SK-N-SH (cell line): ENCODE data around the gene DNAH3. TPM values are rescaled to one million over a fixed set of nuclear protein-coding genes. Genes with fewer than 3 reads are reported as not detected.

Source experiments
- CTCF ChIA-PET: fragments of 300-600, 350-600 bp; formaldehyde crosslinking; extraction: SDS; loops from one replicate; lab custom pipeline; 2021; lab: Yijun Ruan, JAX
- POLR2A ChIA-PET: fragments of 350-600 bp; sonication (Branson Sonifier 250); formaldehyde crosslinking; extraction: SDS; loops from one replicate; lab custom pipeline; 2020; ENCODE audit warnings: antibody characterized with exemption, inconsistent platforms; lab: Yijun Ruan, JAX
- DNase-seq: peaks from one replicate; pipeline ENCODE4 v3.0.0; 2012
- H2AFZ ChIP-seq: fragments of 200-600 bp; sonication (generic); 2 replicates; pipeline ENCODE4 v1.8.1; 2016; ENCODE audit warnings: antibody characterized with exemption, mild to moderate bottlenecking, low read depth
- H3F3A ChIP-seq: fragments of 200-600 bp; sonication (generic); replicated peaks from 2 replicates; pipeline ENCODE3; 2016; ENCODE audit warnings: antibody characterized with exemption, mild to moderate bottlenecking; ENCODE audit not compliant: insufficient read depth
- H3K27ac ChIP-seq, 2 experiments: fragments of 200-500 bp in 1 of 2; fragments of 200-600 bp in 1 of 2; sonication (Bioruptor generic) in 1 of 2; sonication (generic), shearing (Covaris generic) in 1 of 2; 2 replicates each; pipeline versions ENCODE4 v1.5.1 to v1.6.1; 2014 to 2016; ENCODE audit warnings: low read depth in 2 of 2, inconsistent platforms in 1 of 2, low read length in 1 of 2, mild to moderate bottlenecking in 1 of 2, mixed read lengths in 1 of 2
- H3K27me3 ChIP-seq: fragments of 200-600 bp; sonication (generic), shearing (Covaris generic); 2 replicates; pipeline ENCODE4 v1.6.1; 2016; ENCODE audit warnings: mixed run types; ENCODE audit not compliant: insufficient read depth
- H3K36me3 ChIP-seq, 2 experiments: fragments of 200-500 bp in 1 of 2; fragments of 200-600 bp in 1 of 2; sonication (Bioruptor generic) in 1 of 2; sonication (generic) in 1 of 2; replicated peaks in 1 of 2; 2 replicates each; pipeline versions ENCODE3 to v1.5.1; 2014 to 2016; ENCODE audit warnings: low read length in 1 of 2, mild to moderate bottlenecking in 1 of 2; ENCODE audit not compliant: insufficient read depth in 2 of 2, control insufficient read depth in 1 of 2
- H3K4me1 ChIP-seq, 2 experiments: fragments of 200-500 bp in 1 of 2; fragments of 200-600 bp in 1 of 2; sonication (Bioruptor generic) in 1 of 2; sonication (generic), shearing (Covaris generic) in 1 of 2; 2 replicates each; pipeline versions ENCODE4 v1.5.1 to v1.6.1; 2014 to 2016; ENCODE audit warnings: low read depth in 1 of 2, low read length in 1 of 2, mixed run types in 1 of 2; ENCODE audit not compliant: insufficient read depth in 2 of 2, control insufficient read depth in 1 of 2
- H3K4me2 ChIP-seq: fragments of 200-600 bp; sonication (generic), shearing (Covaris generic); 2 replicates; pipeline ENCODE4 v1.6.1; 2017; ENCODE audit warnings: mixed run types
- H3K4me3 ChIP-seq, 2 experiments: fragments of 200-500 bp in 1 of 2; fragments of 200-600 bp in 1 of 2; sonication (Bioruptor generic) in 1 of 2; sonication (generic), shearing (Covaris generic) in 1 of 2; 2 replicates each; pipeline versions ENCODE4 v1.5.1 to v1.8.1; 2014 to 2016; ENCODE audit warnings: low read depth in 2 of 2, inconsistent platforms in 1 of 2, low read length in 1 of 2, mild to moderate bottlenecking in 1 of 2, mixed read lengths in 1 of 2, moderate library complexity in 1 of 2
- H3K79me2 ChIP-seq: fragments of 200-600 bp; sonication (generic); 2 replicates; pipeline ENCODE4 v1.8.1; 2017; ENCODE audit warnings: mild to moderate bottlenecking; ENCODE audit not compliant: insufficient read depth
- H3K9ac ChIP-seq: fragments of 200-600 bp; sonication (generic); 2 replicates; pipeline ENCODE4 v1.6.1; 2017; ENCODE audit warnings: mixed run types
- H3K9me2 ChIP-seq: fragments of 200-600 bp; sonication (generic); 2 replicates; pipeline ENCODE4 v1.6.1; 2017; ENCODE audit warnings: mixed run types
- H3K9me3 ChIP-seq: fragments of 200-600 bp; sonication (generic); 2 replicates; pipeline ENCODE4 v1.6.1; 2017; ENCODE audit warnings: mixed run types, mild to moderate bottlenecking, moderate library complexity
- H4K20me1 ChIP-seq: fragments of 200-600 bp; sonication (generic); 2 replicates; pipeline ENCODE4 v1.6.1; 2017; ENCODE audit warnings: mild to moderate bottlenecking, mixed run types; ENCODE audit not compliant: insufficient read depth
- EP300 ChIP-seq, 2 experiments: IDR thresholded peaks; 2 replicates each; pipeline versions ENCODE4 v1.4.0 to v1.6.1; 2012; ENCODE audit warnings: borderline replicate concordance in 1 of 2, low read depth in 1 of 2, low read length in 1 of 2
- FOSL2 ChIP-seq: IDR thresholded peaks from 2 replicates; pipeline ENCODE4 v1.4.0; 2012; ENCODE audit warnings: low read depth, mild to moderate bottlenecking, moderate library complexity, borderline replicate concordance
- FOXJ3 ChIP-seq: sonication (generic); formaldehyde crosslinking; IDR thresholded peaks from 2 replicates; pipeline ENCODE4 v1.5.1; 2020; ENCODE audit warnings: mild to moderate bottlenecking, missing genetic modification reagents
- GATA2 ChIP-seq: sonication (generic); formaldehyde crosslinking; IDR thresholded peaks from 2 replicates; pipeline ENCODE4 v1.5.0; 2020; ENCODE audit warnings: mild to moderate bottlenecking, missing genetic modification reagents
- NFIC ChIP-seq: IDR thresholded peaks from 2 replicates; pipeline ENCODE4 v1.4.0; 2012; ENCODE audit warnings: borderline replicate concordance
- PBX3 ChIP-seq: IDR thresholded peaks from 2 replicates; pipeline ENCODE4; 2012
- POLR2AphosphoS5 ChIP-seq: IDR thresholded peaks from 2 replicates; pipeline ENCODE4 v1.6.1; 2012; ENCODE audit warnings: low read depth, low read length
- RCOR1 ChIP-seq: fragments of 150-350 bp; IDR thresholded peaks from 2 replicates; pipeline ENCODE4 v1.6.1; 2017; ENCODE audit warnings: antibody characterized with exemption, low read length
- RXRA ChIP-seq: IDR thresholded peaks from 2 replicates; pipeline ENCODE4 v1.4.0; 2012; ENCODE audit warnings: low read depth, mild to moderate bottlenecking, borderline replicate concordance
- TAF1 ChIP-seq: IDR thresholded peaks from 2 replicates; pipeline ENCODE4 v1.6.1; 2012; ENCODE audit warnings: low read depth, mild to moderate bottlenecking, low read length, moderate library complexity, borderline replicate concordance
- TCF12 ChIP-seq: IDR thresholded peaks from 2 replicates; pipeline ENCODE4 v1.4.0; 2012
- TEAD4 ChIP-seq: IDR thresholded peaks from 2 replicates; pipeline ENCODE4 v1.4.0; 2012; ENCODE audit warnings: mild to moderate bottlenecking, borderline replicate concordance; ENCODE audit not compliant: insufficient read depth
- USF2 ChIP-seq: fragments of 150-350 bp; IDR thresholded peaks from 2 replicates; pipeline ENCODE4 v1.6.1; 2017; ENCODE audit warnings: antibody characterized with exemption, low read length, low read depth, borderline replicate concordance
- WGBS: methylation state at CpG from one replicate; pipeline ENCODE4 v1.1.6; 2017; ENCODE audit warnings: low lambda C conversion rate; 5-methylcytosine and 5-hydroxymethylcytosine counted together
- polyA plus RNA-seq, 3 experiments: library from polyadenylated mRNA; depleted of rRNA; stranded (reverse); fragments of >200 nt; gene quantifications; 2 replicates each; pipeline ENCODE4 v1.2.3, GENCODE V29; 2012
- TF ChIP-seq, protein P1 (sequence below): IDR thresholded peaks from 2 replicates; pipeline ENCODE4 v1.4.0; 2012; ENCODE audit warnings: low read depth, borderline replicate concordance
- TF ChIP-seq, protein P2 (sequence below): IDR thresholded peaks from 2 replicates; pipeline ENCODE4 v1.4.0; 2012; ENCODE audit warnings: low read depth
- TF ChIP-seq, protein P3 (sequence below): fragments of 150-350 bp; IDR thresholded peaks from 2 replicates; pipeline ENCODE4 v1.6.1; 2016; ENCODE audit warnings: mild to moderate bottlenecking, low read depth, low read length
- TF ChIP-seq, protein P4 (sequence below): IDR thresholded peaks from 2 replicates; pipeline ENCODE4 v1.6.1; 2012; ENCODE audit warnings: mild to moderate bottlenecking, low read depth, low read length, moderate library complexity

DNAH3 gene
- polyA plus RNA-seq, 1 of the 3 experiments (the other 2 are of a cell fraction) = not detected

GRCh38 chr16:21126518-21126917, 24.1 kb downstream of the DNAH3 start:
- Histone ChIP-seq H3K4me2 (no peak overlapping the region), H4K20me1 (no peaks in the 10 kb centered on the region), H3F3A (no peaks in the 10 kb centered on the region), H3K79me2 (no peaks in the 10 kb centered on the region), H2AFZ (no peak overlapping the region), H3K27me3 (peaks cover 7% of the 10 kb centered on the region; the same call in 1 of the 2 replicates), H3K36me3 (no peaks in the 10 kb centered on the region), H3K4me1 (no peaks in the 10 kb centered on the region), H3K27ac (no peak overlapping the region), H3K9me3 (no peaks in the 10 kb centered on the region), H3K4me3 (no peak overlapping the region), H3K9me2 (no peaks in the 10 kb centered on the region), H3K9ac (no peak overlapping the region)
- POLR2A ChIA-PET = no interaction called here
- CTCF ChIA-PET = interaction anchor here (0.9 kb wide), 1 partner anchor 30 kb away, joined by 3 read pairs; no protein-coding TSS in a partner anchor
- DNase-seq = no peak
- WGBS = 50% methylated on average over 7 of the region's 7 CpGs
- TF ChIP-seq NFIC (no peak), FOXJ3 (CRISPR knock-in tag) (no peak), RXRA (no peak), TAF1 (no peak)
- TF ChIP-seq, protein P1, sequence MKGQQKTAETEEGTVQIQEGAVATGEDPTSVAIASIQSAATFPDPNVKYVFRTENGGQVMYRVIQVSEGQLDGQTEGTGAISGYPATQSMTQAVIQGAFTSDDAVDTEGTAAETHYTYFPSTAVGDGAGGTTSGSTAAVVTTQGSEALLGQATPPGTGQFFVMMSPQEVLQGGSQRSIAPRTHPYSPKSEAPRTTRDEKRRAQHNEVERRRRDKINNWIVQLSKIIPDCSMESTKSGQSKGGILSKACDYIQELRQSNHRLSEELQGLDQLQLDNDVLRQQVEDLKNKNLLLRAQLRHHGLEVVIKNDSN = no peak

- no peaks in the 10 kb centered on the region for H3K9me2 ChIP-seq
- H3K27me3 ChIP-seq = no peaks in the 10 kb centered on the region
- no peak overlapping the region for H3K27ac ChIP-seq
- CTCF ChIA-PET = interaction anchor here (1.2 kb wide), 1 partner anchor 176 kb away, joined by 3 read pairs; no protein-coding TSS in a partner anchor
- H4K20me1 ChIP-seq = no peaks in the 10 kb centered on the region
- H3K79me2 ChIP-seq = no peaks in the 10 kb centered on the region
- POLR2A ChIA-PET = no interaction called here
- no peaks in the 10 kb centered on the region for H3K4me1 ChIP-seq
- H3K36me3 ChIP-seq = no peaks in the 10 kb centered on the region
- H3K9me3 ChIP-seq = no peaks in the 10 kb centered on the region
- no peak for DNase-seq
- no peak overlapping the region for H3K4me3 ChIP-seq
- 63% methylated on average over 7 of the region's 7 CpGs for WGBS
- H3F3A ChIP-seq = no peaks in the 10 kb centered on the region
- no peak overlapping the region for H2AFZ ChIP-seq
- no peak overlapping the region for H3K4me2 ChIP-seq
- no peak overlapping the region for H3K9ac ChIP-seq
- TF ChIP-seq, protein P2, sequence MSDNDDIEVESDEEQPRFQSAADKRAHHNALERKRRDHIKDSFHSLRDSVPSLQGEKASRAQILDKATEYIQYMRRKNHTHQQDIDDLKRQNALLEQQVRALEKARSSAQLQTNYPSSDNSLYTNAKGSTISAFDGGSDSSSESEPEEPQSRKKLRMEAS = no peak
- TF ChIP-seq, protein P3, sequence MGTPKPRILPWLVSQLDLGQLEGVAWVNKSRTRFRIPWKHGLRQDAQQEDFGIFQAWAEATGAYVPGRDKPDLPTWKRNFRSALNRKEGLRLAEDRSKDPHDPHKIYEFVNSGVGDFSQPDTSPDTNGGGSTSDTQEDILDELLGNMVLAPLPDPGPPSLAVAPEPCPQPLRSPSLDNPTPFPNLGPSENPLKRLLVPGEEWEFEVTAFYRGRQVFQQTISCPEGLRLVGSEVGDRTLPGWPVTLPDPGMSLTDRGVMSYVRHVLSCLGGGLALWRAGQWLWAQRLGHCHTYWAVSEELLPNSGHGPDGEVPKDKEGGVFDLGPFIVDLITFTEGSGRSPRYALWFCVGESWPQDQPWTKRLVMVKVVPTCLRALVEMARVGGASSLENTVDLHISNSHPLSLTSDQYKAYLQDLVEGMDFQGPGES = no peak
- TF ChIP-seq GATA2 (CRISPR knock-in tag) (no peak), FOXJ3 (CRISPR knock-in tag) (no peak), RCOR1 (no peak), TCF12 (no peak), POLR2AphosphoS5 (no peak), PBX3 (no peak), TEAD4 (no peak), USF2 (no peak), FOSL2 (no peak), EP300 (IDR thresholded peaks at IDR 0.05; ENCODE audit: borderline replicate concordance in 1 of 2, low read depth in 1 of 2, low read length in 1 of 2) (no peak)
- TF ChIP-seq, protein P1 = no peak
- TF ChIP-seq, protein P4, sequence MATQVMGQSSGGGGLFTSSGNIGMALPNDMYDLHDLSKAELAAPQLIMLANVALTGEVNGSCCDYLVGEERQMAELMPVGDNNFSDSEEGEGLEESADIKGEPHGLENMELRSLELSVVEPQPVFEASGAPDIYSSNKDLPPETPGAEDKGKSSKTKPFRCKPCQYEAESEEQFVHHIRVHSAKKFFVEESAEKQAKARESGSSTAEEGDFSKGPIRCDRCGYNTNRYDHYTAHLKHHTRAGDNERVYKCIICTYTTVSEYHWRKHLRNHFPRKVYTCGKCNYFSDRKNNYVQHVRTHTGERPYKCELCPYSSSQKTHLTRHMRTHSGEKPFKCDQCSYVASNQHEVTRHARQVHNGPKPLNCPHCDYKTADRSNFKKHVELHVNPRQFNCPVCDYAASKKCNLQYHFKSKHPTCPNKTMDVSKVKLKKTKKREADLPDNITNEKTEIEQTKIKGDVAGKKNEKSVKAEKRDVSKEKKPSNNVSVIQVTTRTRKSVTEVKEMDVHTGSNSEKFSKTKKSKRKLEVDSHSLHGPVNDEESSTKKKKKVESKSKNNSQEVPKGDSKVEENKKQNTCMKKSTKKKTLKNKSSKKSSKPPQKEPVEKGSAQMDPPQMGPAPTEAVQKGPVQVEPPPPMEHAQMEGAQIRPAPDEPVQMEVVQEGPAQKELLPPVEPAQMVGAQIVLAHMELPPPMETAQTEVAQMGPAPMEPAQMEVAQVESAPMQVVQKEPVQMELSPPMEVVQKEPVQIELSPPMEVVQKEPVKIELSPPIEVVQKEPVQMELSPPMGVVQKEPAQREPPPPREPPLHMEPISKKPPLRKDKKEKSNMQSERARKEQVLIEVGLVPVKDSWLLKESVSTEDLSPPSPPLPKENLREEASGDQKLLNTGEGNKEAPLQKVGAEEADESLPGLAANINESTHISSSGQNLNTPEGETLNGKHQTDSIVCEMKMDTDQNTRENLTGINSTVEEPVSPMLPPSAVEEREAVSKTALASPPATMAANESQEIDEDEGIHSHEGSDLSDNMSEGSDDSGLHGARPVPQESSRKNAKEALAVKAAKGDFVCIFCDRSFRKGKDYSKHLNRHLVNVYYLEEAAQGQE = no peak
Observed at GRCh38 chr16:21125191-21125590, 25.5 kb downstream of the DNAH3 start.
